ENCODE measurements around the gene ZSCAN12. TPM values are rescaled to one million over a fixed set of nuclear protein-coding genes. Genes with fewer than 3 reads are reported as not detected.

ZSCAN12 gene
- total RNA-seq, 2 experiments from 2014 or later: 2.0 to 2.3 TPM

- Histone ChIP-seq H3K36me3 (ENCODE audit: insufficient read depth, low read length) (no peaks in the 10 kb centered on the region), H3K4me3 (ENCODE audit: low read length) (no peak overlapping the region), H3K27ac (ENCODE audit: low read depth in 1 of 2, low read length in 2 of 2) (no peak overlapping the region), H3K9me3 (ENCODE audit: control insufficient read depth in 1 of 2, insufficient read depth in 1 of 2, low read length in 2 of 2) (peaks cover 0 to 4% of the 10 kb centered on the region in 2 experiments), H3K27me3 (ENCODE audit: control insufficient read depth in 1 of 2, insufficient read depth in 2 of 2, low read length in 2 of 2) (peaks cover 0 to 11% of the 10 kb centered on the region in 2 experiments), H3K4me1 (ENCODE audit: insufficient read depth, low read length) (no peaks in the 10 kb centered on the region)
- no peak overlapping the region for H3K4me3 Mint-ChIP-seq
- intact Hi-C loops (cut with DNase I, micrococcal nuclease): no loop called here
- ChIA-PET CTCF (interaction anchor here (0.6 to 0.7 kb wide), 2 partner anchors 12 to 352 kb away, joined by 3 read pairs; no protein-coding TSS in a partner anchor), POLR2A (interaction anchor here (0.6 kb wide), 1 partner anchor 61 kb away, joined by 3 read pairs; no protein-coding TSS in a partner anchor)
- no peak for DNase-seq
- ATAC-seq (ENCODE audit: poor library complexity): no peak
- no peaks in the 10 kb centered on the region for H3K4me1 Mint-ChIP-seq (ENCODE audit: low read depth)
- no peak for TF ChIP-seq CTCF (IDR thresholded peaks at IDR 0.05)
- H3K9me3 Mint-ChIP-seq: peaks cover 2% of the 10 kb centered on the region
- no peaks in the 10 kb centered on the region for H3K36me3 Mint-ChIP-seq (ENCODE audit: low read depth)
- H3K27ac Mint-ChIP-seq: no peak overlapping the region
- H3K27me3 Mint-ChIP-seq: peaks cover 49% of the 10 kb centered on the region
Measured at GRCh38 chr6:28343898-28344677, 55.5 kb downstream of the ZSCAN12 start.

- DNase-seq (no peak), ATAC-seq (ENCODE audit: poor library complexity) (no peak)
- Histone ChIP-seq H3K4me3 (ENCODE audit: low read length) (no peak overlapping the region), H3K27ac (ENCODE audit: low read depth in 1 of 2, low read length in 2 of 2) (no peak overlapping the region), H3K27me3 (ENCODE audit: control insufficient read depth in 1 of 2, insufficient read depth in 2 of 2, low read length in 2 of 2) (peaks cover 0 to 1% of the 10 kb centered on the region in 2 experiments), H3K36me3 (ENCODE audit: insufficient read depth, low read length) (no peaks in the 10 kb centered on the region), H3K4me1 (ENCODE audit: insufficient read depth, low read length) (peaks cover 15% of the 10 kb centered on the region), H3K9me3 (ENCODE audit: control insufficient read depth in 1 of 2, insufficient read depth in 1 of 2, low read length in 2 of 2) (peaks cover 0 to 4% of the 10 kb centered on the region in 2 experiments)
- peaks cover 27% of the 10 kb centered on the region for H3K27me3 Mint-ChIP-seq
- TF ChIP-seq CTCF (IDR thresholded peaks at IDR 0.05): no peak
- intact Hi-C loops (cut with DNase I, micrococcal nuclease): no loop called here
- ChIA-PET POLR2A (no interaction called here), CTCF (interaction anchor here (2.1 kb wide), 1 partner anchor 16 kb away, joined by 6 read pairs; no protein-coding TSS in a partner anchor)
- no peaks in the 10 kb centered on the region for H3K36me3 Mint-ChIP-seq (ENCODE audit: low read depth)
- peaks cover 2% of the 10 kb centered on the region for H3K9me3 Mint-ChIP-seq
- H3K27ac Mint-ChIP-seq: no peak overlapping the region
- no peak overlapping the region for H3K4me3 Mint-ChIP-seq
- no peaks in the 10 kb centered on the region for H3K4me1 Mint-ChIP-seq (ENCODE audit: low read depth)
Measured at GRCh38 chr6:28340310-28341095, 59.0 kb downstream of the ZSCAN12 start.

GRCh38 chr6:28337121-28337520 is 62.4 kb downstream of the ZSCAN12 start:
- no peak for TF ChIP-seq CTCF (IDR thresholded peaks at IDR 0.05)
- no peaks in the 10 kb centered on the region for H3K36me3 Mint-ChIP-seq (ENCODE audit: low read depth)
- Histone ChIP-seq H3K27me3 (ENCODE audit: control insufficient read depth in 1 of 2, insufficient read depth in 2 of 2, low read length in 2 of 2) (no peaks in the 10 kb centered on the region), H3K4me3 (ENCODE audit: low read length) (no peak overlapping the region), H3K27ac (ENCODE audit: low read depth in 1 of 2, low read length in 2 of 2) (no peak overlapping the region), H3K36me3 (ENCODE audit: insufficient read depth, low read length) (no peaks in the 10 kb centered on the region), H3K4me1 (ENCODE audit: insufficient read depth, low read length) (peaks cover 23% of the 10 kb centered on the region), H3K9me3 (ENCODE audit: control insufficient read depth in 1 of 2, insufficient read depth in 1 of 2, low read length in 2 of 2) (peaks cover 0 to 4% of the 10 kb centered on the region in 2 experiments)
- ChIA-PET POLR2A (interaction anchor here (1.0 to 2.2 kb wide), 4 partner anchors 12 to 195 kb away, joined by 3 to 13 read pairs (median 5); partner anchors contain the start of genes ZKSCAN3 and ZKSCAN8), CTCF (interaction anchor here (3.6 kb wide), 1 partner anchor 19 kb away, joined by 17 read pairs; no protein-coding TSS in a partner anchor)
- intact Hi-C loops (cut with DNase I, micrococcal nuclease): loop anchor here in 1 of 2 experiments (10.0 kb wide), 1 partner anchor 108 kb away; the partner anchor contains the start of gene ZSCAN23
- no peak overlapping the region for H3K4me3 Mint-ChIP-seq
- H3K4me1 Mint-ChIP-seq (ENCODE audit: low read depth): peaks cover 5% of the 10 kb centered on the region
- H3K9me3 Mint-ChIP-seq: peaks cover 2% of the 10 kb centered on the region
- peaks cover 4% of the 10 kb centered on the region for H3K27me3 Mint-ChIP-seq
- ATAC-seq (ENCODE audit: poor library complexity): no peak
- H3K27ac Mint-ChIP-seq: no peak overlapping the region
- DNase-seq: no peak
